ENCODE measurements around the gene RERE.
"Not testable (repeated sequence)": the region's sequence is repeated elsewhere in the genome, so short reads cannot be mapped to it uniquely, and the experiment has no call there.

Gene RERE

DNA sequence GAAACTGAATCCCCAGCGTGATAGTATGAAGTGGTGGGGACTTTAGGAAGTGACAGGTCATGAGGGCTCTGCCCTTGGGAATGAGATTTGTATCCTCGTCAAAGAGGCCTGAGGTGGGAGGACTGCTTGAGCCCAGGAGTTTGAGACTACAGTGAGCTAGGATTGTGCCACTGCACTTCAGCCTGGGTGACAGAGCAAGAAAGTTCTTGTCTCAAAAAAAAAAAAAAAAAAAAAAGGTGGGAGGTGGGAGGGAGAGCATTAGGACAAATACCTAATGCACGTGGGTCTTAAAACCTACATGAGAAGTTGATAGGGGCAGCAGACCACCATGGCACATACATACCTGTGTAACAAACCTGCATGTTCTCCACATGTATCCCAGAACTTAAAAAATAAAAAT lies 24.0 kb upstream of the RERE start:
- no peak for DNase-seq

DNA sequence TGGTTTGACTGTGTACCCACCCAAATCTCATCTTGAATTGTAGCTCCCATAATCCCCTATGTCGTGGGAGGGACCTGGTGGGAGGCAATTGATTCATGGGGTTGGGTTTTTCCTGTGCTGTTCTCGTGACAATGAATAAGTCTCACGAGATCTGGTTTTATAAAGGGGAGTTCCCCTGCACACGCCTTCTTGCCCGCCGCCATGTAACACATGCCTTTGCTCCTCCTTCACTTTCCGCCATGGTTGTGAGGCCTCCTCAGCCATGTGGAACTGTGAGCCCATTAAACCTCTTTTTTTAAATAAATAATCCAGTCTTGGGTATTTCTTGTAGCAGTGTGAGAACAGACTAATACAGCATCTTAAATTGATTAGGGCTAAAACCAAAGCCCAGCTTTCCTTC lies 22.6 kb upstream of the RERE start:
- DNase-seq: no peak

DNA sequence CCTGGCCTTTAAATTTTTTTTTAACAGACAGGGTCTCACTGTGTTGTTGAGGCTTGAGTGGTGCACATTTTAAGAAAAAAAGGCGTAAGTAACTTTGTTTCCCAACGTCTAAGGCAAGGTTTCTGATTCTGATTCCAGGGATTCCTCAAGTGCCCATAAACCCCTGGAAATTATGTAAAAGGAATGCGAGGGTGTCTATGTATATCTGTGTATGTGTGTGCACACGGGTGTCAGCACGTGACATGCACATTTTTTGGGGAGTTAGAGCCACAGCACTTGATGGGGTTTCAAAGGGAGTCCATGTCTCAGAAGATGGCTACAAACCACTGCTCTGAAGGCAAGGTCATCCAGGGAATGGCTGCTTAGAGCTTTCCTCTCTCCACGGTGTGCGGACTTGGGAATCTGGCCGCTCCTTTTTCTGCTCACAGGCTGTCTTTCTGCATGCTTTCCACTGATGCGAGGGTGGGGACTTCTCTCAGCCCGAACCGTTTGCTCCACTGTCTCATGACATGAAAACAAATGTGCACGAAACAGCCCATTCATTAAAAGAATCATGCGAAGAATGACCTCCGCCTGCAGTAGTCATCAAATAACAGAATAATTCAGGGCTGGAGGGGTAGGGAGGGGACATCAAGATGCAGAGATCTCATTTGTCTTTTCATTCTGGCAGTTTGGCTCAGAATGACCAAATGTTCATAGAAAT lies 18.7 kb upstream of the RERE start:
- DNase-seq: no peak

DNA sequence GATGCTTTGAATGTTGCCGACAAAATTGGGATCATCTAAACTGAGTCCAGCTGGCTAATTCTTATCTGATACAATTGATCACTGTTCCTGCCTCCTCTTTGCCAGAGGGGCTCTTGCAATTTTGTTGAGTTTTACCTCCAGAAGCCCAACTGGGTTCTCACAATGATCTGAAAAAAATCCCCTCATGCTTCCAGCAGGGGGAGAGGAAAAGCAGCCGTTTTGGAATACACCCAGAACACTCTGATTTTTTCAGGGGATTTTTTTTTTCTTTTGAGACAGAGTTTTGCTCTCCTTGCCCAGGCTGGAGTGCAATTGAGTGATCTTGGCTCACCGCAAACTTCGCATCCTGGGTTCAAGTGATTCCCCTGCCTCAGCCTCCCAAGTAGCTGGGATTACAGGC lies 13.9 kb upstream of the RERE start:
- DNase-seq: no peak

DNA sequence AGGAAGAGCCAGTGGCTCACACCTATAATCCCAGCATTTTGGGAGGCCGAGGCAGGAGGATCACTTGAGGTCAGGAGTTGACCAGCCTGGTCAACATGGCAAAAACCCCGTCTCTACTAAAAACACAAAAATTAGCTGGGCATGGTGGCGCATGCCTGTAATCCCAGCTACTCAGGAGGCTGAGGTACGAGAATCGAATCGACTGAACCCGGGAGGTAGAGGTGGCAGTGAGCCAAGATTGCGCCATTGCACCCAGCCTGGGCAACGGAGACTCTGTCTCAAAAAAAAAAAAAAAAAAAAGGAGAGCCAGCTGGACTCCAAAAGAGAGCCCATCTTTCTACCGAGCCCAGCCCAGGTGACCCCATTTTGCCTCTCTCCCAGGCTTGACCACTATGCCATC lies 13.3 kb upstream of the RERE start:
- not testable (repeated sequence) for DNase-seq

DNA sequence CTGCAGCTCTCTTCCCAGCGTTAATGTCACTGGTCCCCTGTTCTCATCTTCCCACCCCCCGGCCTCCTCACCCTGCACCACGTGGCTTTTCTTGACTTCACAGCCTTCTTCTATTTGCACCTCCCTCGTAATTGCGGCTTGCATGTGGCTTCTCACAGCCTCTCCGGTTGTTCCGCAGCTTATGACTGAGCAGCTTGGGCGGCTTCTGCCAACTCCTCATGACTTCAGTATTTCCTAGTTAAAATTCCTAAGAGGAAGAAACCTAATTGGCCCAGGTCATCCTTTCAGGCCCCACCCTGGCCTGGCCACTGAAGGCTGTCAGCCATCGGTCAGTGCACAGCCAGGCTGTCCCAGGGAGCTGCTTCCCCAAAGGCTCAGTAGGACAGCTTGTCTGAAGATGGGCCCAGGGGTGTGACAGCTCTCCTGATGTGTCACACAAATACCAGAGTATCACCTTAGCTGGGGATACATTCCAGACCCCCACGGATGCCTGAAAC lies 8.6 kb upstream of the RERE start:
- DNase-seq: no peak

DNA sequence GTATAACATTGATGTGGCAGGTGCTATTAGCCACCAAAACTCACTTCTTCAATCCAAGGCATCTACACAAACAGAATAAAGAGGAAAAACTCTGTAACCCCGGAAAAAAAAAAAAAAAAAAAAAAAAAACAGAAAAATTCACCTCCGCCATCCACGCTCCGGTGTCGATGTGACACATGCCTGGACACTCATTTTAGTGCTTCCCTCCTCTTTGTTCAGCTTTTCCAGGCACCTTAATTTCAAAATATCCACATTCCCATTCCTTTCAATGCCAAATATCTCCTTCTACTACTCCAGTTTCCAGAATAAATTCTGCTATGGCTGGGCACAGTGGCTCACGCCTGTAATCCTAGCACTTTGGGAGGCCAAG lies 5.8 kb upstream of the RERE start:
- DNase-seq: no peak

DNA sequence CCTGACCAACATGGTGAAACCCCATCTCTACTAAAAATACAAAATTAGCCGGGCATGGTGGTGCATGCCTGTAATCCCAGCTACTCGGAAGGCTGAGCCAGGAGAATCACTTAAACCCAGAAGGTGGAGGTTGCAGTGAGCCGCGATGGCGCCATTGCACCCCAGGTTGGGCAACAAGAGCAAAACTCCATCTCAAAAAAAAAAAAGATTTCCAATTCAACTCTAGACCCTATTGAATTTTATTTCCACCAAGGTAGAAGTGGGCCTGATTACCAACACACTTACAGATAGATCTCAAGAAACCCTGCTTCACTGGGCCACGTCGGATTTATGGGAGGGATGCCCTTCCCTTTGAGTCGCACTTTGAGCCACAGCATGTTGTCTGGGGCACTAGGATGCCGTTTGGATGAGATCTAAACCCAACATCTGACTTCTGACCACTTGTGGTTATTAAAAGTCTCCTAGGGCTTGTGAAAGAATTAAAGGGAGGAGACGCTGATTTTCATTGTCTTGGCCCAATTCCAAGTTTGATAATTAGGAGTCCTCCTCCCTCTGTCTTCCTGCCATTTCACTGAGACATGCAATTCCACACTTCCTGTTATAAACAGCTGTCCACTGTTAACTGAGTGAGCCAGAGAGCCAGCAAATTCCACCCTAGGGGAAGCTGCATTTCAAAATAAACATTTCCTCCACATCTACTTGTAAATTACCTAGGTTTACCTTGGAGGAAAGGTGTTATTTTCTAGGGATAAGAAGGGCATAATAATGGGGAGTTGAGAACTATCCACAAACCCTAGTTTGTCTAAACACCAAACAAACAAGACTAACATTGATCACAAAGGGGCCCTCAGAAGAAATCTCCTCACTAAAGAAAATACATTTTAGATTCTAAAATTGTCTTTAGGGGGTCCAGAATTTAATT lies 5.2 kb upstream of the RERE start:
- no peak for DNase-seq

DNA sequence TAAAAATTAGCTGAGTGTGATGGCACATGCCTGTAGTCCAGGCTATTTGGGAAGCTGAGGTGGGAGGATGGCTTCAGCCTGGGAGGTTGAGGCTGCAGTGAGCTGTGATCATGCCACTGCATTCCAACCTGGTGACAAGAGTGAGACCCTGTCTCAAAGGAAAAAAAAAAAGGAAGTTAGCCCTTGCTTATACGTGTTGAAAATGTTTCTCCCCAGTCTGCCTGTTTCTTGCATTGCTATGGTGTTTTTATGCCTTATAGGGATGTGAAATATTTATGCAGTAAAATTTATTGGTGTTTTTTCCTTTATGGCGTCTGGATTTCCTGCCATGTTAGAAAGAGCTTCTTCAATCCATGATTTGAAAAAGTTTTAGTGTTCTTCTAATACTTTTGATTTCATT lies 3.6 kb upstream of the RERE start:
- no peak for DNase-seq

DNA sequence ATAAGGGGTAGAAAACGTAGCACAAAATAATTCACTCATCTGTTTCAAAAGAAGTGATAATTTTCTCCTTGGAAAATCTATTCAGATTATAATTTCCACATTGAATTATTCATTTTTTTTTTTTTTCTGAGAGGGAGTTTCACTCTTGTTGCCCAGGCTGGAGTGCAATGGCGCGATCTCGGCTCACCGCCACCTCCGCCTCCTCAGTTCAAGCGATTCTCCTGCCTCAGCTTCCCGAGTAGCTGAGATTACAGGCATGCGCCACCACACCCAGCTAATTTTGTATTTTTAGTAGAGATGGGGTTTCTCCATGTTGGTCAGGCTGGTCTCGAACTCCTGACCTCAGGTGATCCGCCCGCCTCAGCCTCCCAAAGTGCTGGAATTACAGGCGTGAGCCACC lies 1.3 kb upstream of the RERE start:
- not testable (repeated sequence) for DNase-seq

DNA sequence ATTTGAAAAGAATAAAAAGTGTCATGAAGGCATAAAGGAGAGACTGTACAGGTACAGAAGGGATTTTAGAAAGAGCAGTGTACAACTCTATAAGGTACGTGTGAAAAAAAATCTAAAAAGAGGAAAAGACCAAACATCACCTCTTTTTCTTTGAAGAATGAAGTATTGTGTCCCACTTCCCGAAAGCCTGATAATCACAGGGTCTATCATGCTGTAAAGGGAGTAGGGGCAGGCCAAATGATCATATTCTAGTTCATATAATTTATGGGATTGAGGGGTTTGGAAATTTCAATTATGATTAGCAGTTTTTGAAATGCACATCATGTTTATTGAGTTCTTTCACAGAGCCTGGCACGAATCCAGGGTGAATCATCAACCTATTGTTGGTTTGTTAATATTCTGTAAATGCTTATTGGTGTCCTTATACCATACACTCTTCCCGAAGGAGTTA lies 910 bp upstream of the RERE start:
- DNase-seq: peak; percentile 39

DNA sequence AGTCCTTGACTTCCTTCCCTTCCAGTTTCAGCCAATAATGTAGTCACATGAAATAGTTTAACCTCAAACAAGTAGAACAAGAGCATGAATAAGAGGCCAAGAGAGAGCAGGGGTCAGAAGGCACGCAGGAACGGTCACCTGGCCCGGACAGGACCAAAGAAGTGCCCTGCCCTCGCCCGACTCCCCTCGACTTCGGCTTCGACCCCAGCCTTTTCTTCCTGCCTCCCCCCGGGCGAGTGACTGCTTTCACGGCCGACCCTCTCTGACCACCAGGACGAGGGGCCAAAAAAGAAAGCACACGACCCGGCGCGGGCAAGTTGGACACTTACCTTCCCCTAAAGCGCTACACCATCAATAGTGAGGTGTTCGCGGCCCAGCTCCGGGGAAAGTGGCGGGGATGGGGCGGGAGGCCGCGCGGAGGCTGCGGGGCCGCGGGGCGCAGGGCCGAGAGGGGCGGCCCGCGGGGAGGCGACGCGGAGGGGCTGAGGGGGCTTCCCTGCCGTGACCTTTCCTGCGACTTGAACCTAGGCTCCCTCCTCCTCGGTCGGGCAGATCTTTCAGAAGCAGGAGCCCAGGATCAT lies 519 bp downstream of the RERE start:
- DNase-seq: peak; percentile 31

DNA sequence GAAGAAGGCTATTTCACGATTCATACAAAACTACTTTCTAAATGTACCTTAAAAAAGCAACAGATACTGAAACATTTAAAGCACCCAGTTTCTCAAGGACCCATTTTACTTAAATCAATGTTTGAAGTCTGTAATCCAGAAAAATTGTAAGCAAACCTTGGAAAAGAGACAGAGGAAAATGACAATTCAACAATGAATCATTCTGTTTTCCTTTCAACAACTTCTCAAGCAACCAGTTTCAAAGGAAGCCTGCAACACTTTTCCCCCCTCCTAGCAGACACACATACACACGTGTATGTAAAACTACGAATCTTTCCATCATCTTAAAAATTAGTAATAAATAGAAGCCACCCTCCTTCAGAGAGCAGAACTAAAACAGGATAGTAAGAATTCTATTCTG lies 1.2 kb downstream of the RERE start:
- DNase-seq: peak; percentile 31

DNA sequence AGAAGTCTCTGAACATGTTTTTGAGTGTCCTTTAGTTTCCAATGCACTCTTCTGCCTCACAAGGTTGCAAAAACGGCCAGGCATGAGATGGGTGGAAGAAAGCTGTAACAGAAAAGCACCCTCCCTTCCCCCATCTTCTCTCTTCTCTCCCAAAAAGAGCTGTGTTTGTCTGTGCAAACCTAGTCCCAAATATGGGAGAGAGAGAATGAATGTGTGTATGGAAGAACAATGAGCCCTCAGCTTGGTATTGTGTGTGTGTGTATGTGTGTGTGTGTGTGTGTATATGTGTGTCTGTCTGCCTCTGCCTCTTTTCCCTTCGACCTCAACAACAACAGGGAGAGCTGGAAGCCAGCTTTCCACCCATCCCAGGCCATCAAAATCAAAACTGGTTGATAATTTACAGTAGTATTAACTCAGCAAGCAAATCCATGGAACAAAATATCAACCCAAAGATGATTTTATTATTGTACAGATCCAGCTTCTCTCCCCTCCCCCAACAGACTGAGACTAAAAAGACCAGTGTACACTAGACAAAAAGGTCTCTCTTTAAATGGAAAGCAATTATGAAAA lies 1.8 kb downstream of the RERE start:
- peak; percentile 35 for DNase-seq

DNA sequence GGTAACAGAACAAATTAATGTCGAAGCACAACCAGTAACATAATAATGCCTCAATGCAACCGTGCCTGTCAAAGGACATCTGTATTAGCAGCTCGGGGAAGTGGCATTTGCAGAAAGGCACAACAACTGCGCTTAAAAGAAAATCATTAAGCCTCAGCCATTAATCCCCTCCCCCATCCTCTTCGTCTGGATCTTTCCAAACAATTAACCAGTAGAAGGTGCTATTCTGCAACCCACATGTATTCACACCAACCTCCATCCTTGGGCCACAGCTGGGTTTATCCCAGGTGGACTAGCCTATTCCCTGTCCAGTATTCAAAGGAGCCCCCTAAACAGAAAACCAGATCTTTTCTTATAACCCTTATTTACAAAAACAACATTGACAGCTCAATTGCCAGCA lies 2.6 kb downstream of the RERE start:
- peak; percentile 32 for DNase-seq

DNA sequence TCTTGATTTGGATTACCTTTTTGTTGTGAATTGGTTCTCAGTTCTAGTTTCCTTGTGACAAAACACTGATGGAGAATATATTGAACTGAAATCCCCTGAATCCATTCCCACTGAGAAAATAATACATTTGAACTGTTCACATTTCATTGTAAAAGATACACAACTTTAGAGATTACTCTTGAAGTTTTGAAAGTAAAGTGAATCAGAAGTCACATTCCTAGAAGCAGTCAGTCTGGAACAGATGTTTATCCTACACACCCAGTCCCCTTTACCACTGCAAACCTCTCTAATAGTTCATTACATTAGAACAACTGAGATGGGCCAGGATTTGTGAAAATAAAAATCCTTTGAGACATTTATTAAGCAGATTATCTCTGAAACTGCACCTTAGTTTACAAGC lies 3.4 kb downstream of the RERE start:
- no peak for DNase-seq

DNA sequence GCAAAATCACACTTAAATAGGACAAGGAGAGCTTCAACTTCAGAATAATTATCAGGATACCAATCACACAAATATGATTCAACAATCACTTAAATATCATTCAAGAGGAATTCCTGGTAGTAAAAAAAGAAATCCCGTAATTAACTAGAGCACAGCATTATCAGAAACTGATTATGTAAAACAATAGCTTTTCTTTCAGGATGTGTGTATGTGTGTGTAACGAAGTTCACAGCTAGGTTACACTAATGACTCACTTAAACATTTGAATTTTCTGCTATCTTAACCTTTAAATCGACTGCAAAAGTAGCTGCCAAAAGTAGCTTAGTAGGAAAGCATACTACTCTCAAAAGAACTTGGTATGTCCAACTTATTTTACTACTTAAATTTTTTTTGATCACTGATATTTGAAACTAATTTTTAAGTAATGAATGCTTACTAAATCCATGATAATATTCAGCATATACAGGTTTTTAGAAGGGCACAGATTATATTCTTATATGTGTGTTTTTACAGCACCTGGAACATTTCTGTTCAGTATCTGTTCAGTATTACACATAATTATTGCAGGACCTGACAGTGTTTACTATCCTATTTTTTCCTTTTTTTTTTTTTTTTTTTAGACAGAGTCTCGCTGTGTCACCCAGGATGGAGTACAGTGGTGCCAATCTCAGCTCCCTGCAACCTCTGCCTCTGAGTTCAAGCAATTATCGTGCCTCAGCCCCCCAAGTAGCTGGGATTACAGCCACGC lies 4.2 kb downstream of the RERE start:
- no peak for DNase-seq

DNA sequence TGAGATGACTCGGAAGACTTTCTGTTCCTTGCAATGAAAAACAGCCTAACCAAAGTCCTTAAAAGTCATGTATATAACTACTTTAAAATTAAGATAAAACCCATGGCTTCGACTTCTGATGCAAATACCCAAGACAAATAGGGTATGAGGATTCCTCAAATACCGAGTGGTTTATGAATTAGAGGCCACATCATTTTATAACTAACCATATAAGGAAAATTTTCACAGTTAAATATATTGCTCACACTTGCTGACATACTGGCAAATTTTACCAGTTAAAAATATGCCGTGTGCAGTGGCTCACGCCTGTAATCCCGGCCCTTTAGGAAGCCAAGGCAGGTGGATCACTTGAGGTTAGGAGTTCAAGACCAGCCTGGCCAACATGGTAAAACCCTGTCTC lies 5.4 kb downstream of the RERE start:
- DNase-seq: no peak

DNA sequence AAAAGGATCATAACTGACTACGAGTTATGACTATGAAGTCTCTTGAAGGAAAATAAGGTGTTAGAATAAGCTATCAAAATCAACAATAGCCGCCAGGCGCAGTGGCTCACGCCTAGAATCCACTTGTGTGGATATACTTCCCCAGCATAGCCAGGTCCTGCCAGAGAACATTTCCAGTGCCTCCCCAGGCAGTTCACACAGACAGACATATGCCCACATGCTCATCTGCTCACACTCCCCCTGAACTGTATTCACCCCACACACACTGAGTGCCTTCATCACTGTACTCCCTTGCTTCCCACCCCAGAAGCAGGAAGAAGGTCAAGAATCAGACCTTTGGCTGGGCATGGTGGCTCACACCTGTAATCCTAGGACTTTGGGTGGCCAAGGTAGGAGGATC lies 6.5 kb downstream of the RERE start:
- DNase-seq: no peak

DNA sequence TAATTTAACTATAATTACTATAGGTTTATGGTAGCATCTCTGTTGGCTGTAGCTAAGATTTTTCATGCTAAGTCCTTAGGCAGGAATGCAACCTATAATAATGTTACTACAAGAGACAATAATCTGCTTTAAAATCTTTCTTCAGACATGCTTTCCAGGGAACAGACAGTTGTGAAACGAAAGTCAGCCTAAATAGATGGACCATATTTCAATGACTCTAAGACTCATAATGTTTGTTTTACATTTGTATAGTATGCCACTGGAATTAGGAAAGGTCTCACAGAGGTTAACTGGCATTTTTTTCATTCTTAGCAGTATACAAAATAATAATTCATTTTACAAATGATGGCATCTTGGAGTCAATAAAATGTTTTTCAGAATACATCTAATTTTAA lies 8.1 kb downstream of the RERE start:
- no peak for DNase-seq

DNA sequence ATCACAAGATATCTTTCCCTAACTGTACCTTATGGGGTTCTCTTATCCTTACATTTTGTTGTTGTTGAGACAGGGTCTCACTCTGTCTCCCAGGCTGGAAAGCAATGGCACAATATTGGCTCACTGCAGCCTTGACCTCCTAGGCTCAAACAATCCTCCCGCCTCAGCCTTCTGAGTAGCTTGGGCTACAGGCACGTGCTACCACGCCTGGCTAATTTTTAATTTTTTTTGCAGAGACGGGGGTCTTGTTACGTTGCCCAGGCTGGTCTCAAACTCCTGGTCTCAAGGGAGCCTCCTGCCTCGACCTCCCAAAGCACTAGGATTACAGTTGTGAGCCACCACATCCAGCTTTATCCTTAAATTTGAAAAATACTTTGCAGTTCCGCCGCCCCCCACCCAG lies 10.4 kb downstream of the RERE start:
- no peak for DNase-seq

DNA sequence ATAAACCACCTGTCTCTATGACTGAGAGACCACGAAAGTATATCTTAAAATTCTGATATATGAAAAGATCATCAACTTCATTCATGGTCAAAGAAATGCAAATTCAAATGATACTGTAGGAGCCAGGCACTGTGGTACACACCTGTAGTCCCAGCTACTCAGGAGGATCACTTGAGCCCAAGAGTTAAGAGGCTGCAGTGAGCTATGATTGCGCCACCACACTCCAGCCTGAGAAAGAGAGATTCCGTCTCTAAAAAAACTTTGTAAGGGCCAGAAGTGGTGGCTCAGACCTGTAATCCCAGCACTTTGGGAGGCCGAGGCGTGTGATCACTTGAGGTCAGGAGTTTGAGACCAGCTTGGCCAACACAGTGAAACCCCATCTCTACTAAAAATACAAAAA lies 17.0 kb downstream of the RERE start:
- DNase-seq: no peak

DNA sequence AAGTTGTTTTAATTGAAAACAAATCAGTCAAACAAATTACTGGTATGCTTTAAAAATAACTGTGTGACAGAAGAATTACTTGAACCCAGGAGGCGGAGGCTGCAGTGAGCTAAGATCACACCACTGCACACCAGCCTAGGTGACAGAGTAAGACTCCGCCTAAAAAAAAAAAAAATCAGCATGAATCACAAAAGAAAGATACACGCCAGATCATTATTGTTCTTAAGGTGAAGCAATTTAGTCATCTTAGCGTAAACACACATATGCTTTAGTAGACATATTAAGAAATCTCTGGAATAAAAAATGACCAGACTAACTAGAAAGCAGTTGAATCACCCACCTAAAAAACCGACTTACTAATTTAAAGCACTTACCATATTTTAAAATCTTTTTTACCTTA lies 20.2 kb downstream of the RERE start:
- no peak for DNase-seq

Measured in NCI-H526 treated with DMSO at 0.1 percent for 48 hours (cell line).